ENCODE results near the gene DAPK3. TPM values are rescaled to one million over a fixed set of nuclear protein-coding genes. Genes with fewer than 3 reads are reported as not detected.
A peak's percentile ranks its signal among the peaks of the same experiment; 100 is the strongest.
"Not testable (repeated sequence)": the region's sequence is repeated elsewhere in the genome, so short reads cannot be mapped to it uniquely, and the experiment has no call there.

Gene DAPK3
- total and polyA plus RNA-seq, 8 donors: 35.6 to 70.7 (median 44.1) TPM

DNA sequence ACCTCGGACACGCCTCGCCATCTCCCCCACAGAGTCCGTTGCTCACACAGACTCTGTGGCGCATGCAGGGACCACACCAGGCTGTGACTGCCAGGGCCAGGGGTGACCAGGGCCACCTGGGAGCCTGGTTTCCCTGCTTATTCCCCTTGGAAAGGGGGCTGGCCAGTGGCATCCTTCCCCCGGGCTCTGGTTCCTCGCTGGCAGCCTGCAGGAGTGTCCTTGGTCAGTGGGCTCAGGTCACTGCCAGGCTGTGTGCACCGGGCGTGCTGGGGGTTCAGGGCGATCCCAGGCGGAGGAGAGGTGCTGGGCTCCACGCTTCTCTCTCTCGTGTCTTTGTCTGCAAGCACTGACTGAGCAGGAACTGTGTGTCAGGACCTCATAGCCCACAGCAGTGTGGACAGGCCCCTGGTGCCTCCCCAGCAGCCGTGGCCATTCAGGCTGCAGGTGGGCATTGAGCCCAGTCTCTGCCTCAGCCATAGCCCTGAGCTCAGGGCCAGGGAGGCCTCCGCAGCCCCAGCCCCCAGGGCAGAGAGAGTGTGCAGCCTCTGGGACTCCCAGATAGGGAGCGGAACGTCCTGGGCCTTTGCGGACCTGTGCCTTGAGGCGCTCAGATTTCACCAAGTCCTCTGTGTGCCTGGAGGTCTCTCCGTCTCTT is 43.1 kb upstream of the DAPK3 start:
- TF ChIP-seq, protein P1, sequence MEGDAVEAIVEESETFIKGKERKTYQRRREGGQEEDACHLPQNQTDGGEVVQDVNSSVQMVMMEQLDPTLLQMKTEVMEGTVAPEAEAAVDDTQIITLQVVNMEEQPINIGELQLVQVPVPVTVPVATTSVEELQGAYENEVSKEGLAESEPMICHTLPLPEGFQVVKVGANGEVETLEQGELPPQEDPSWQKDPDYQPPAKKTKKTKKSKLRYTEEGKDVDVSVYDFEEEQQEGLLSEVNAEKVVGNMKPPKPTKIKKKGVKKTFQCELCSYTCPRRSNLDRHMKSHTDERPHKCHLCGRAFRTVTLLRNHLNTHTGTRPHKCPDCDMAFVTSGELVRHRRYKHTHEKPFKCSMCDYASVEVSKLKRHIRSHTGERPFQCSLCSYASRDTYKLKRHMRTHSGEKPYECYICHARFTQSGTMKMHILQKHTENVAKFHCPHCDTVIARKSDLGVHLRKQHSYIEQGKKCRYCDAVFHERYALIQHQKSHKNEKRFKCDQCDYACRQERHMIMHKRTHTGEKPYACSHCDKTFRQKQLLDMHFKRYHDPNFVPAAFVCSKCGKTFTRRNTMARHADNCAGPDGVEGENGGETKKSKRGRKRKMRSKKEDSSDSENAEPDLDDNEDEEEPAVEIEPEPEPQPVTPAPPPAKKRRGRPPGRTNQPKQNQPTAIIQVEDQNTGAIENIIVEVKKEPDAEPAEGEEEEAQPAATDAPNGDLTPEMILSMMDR (IDR thresholded peaks at IDR 0.05): no peak
- Histone ChIP-seq H3K9me3 (no peaks in the 10 kb centered on the region), H3K27ac (no peak overlapping the region), H3K36me3 (peaks cover 0 to 69% of the 10 kb centered on the region in 2 donors), H3K4me1 (peaks cover 5 to 37% of the 10 kb centered on the region in 2 donors), H3K4me3 (no peak overlapping the region), H3K27me3 (no peaks in the 10 kb centered on the region)
- intact Hi-C loops (cut with DNase I): no loop called here
- no peak for ATAC-seq
- DNase-seq: no peak

DNA sequence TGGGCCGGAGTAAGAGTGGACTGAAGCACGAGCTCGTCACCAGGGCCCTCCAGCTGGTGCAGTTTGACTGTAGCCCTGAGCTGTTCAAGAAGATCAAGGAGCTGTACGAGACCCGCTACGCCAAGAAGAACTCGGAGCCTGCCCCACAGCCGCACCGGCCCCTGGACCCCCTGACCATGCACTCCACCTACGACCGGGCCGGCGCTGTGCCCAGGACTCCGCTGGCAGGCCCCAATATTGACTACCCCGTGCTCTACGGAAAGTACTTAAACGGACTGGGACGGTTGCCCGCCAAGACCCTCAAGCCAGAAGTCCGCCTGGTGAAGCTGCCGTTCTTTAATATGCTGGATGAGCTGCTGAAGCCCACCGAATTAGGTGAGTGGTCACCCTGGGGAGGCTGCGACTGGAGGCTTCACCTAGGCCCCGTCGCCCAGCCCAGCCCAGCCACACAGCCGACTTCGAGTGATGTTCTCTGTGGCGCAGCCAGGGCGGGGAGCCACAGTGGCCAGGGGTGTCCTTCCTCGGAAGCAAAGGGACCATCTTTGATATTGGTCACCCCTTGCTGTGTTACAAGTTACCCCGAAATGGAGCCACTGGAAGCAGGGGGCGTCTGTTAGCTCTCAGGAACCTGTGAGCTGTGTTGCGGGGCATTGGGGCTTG is 42.2 kb upstream of the DAPK3 start:
- TF ChIP-seq, protein P1 (IDR thresholded peaks at IDR 0.05): no peak
- Histone ChIP-seq H3K27me3 (no peaks in the 10 kb centered on the region), H3K4me3 (no peak overlapping the region), H3K36me3 (peaks cover 0 to 60% of the 10 kb centered on the region in 2 donors), H3K27ac (no peak overlapping the region), H3K4me1 (peaks cover 11 to 46% of the 10 kb centered on the region in 2 donors), H3K9me3 (no peaks in the 10 kb centered on the region)
- ATAC-seq (no peak), DNase-seq (no peak)
- intact Hi-C loops (cut with DNase I): no loop called here

DNA sequence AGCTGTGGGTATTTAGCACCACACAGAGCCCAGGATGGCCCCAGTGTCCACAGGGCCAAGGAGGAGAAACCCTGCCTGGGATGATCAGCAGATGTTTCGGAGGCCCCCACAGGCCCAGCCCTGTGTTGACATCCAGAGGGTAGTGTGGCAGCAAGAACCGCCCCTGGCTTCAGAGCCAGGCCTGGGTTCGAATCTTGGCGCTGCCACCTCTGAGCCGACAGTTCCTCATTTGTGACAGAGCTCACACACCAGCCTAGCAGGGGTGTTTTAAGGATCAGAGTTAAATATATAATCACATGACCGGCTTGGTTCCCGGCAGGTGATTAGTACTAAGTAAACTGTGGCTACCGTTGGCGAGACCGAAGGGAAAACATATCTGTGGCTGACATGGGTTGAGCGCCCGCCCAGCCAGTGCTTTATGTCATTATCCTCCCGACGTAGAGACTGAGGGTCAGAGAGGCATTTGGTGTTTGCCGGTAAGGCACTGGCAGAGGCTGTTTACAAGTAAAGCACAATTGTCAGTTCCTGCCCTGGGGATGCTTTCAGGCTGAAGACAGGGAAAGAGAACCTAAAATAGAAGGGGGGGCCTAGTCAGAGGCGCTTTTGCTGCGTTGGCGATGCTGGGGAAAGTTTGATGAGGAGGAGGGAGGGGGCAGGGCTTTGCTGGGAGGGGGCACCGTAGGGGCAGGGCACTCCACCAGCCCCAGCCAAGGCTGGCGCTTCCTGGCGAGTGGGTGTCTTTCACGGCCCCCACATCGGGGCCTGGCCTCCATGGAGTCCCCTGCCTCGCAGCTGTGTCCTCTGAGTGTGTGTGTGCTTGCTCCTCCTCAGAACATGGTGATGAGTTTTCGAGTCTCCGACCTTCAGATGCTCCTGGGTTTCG is 41.4 kb upstream of the DAPK3 start:
- peak; percentile 24 for ATAC-seq
- intact Hi-C loops (cut with DNase I): no loop called here
- no peak overlapping the region for H3K27ac ChIP-seq
- H3K27me3 ChIP-seq: no peaks in the 10 kb centered on the region
- DNase-seq: no peak
- H3K9me3 ChIP-seq: no peaks in the 10 kb centered on the region
- peaks cover 0 to 58% of the 10 kb centered on the region in 2 donors for H3K36me3 ChIP-seq
- TF ChIP-seq, protein P1 (IDR thresholded peaks at IDR 0.05): no peak
- H3K4me1 ChIP-seq: peaks cover 11 to 48% of the 10 kb centered on the region in 2 donors
- no peak overlapping the region for H3K4me3 ChIP-seq

DNA sequence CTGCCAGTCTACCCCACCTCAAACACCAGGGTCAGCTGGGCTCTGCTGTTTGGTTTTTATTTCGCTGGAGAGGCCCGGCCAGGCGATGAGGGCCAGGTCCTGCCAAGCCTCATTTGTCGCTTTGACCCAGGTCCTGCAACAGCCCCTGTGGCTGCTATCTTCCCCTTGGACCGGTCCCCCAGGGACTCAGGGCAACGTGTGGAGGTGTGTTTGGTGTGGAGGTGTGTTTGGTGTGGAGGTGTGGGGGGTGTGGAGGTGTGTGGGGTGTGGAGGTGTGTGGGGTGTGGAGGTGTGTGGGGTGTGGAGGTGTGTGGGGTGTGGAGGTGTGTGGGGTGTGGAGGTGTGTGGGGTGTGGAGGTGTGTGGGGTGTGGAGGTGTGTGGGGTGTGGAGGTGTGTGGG is 40.5 kb upstream of the DAPK3 start:
- Histone ChIP-seq H3K4me1 (peaks cover 11 to 55% of the 10 kb centered on the region in 2 donors), H3K36me3 (peaks cover 0 to 49% of the 10 kb centered on the region in 2 donors)
- H3K27ac ChIP-seq; H3K4me3 ChIP-seq; H3K27me3 ChIP-seq; DNase-seq; H3K9me3 ChIP-seq; intact Hi-C loops (cut with DNase I); ATAC-seq: not testable (repeated sequence)

DNA sequence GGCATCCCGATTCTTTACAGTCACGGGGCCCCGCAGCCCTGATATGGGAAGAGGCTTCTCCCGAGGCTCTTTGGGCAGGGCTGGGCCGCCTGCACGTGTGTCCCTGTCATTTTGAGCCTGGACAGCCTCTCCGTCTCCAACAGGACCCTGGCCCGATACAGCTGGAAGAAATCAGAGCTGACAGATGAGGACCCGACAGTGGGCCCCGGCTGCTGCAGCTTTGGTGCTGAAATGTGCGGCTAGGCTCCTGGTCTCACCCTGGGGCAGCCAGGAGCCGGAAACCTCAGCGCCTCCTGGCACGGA is 39.9 kb upstream of the DAPK3 start:
- H3K27me3 ChIP-seq: no peaks in the 10 kb centered on the region
- DNase-seq: no peak
- H3K27ac ChIP-seq: no peak overlapping the region
- H3K4me3 ChIP-seq: no peak overlapping the region
- intact Hi-C loops (cut with DNase I): no loop called here
- TF ChIP-seq, protein P1 (IDR thresholded peaks at IDR 0.05): no peak
- H3K4me1 ChIP-seq: peaks cover 11 to 58% of the 10 kb centered on the region in 2 donors
- ATAC-seq: no peak
- H3K9me3 ChIP-seq: no peaks in the 10 kb centered on the region
- H3K36me3 ChIP-seq: peaks cover 0 to 42% of the 10 kb centered on the region in 2 donors
